ENCODE measurements around the gene MYOM3. TPM values are rescaled to one million over a fixed set of nuclear protein-coding genes. Genes with fewer than 3 reads are reported as not detected.

Gene MYOM3
- total RNA-seq, 2 donors from 2014 or later: 2.3 to 4.3 TPM

DNA sequence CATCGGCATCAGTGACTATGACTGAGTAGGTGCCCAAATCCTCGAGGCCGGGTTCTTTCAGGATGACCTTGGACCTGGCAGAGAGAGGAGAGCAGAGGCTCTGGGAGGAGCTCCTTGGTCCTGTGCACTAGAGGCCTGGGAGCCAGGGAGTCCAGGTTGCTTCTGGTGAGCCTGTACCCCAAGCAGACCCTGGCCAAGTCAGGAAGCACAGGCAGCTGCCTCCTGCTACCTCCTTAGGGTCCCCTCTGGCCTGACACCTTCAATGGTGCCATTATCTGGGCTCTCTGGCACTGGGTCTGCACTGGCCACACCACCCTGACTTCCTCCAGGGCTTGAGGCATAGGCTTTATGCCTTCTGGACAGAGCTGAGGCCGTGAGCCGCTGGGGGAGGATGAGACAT is 37.7 kb downstream of the MYOM3 start:
- DNase-seq (no peak), ATAC-seq (no peak)
- Histone ChIP-seq H3K4me3 (no peak overlapping the region), H3K27me3 (no peaks in the 10 kb centered on the region), H3K27ac (no peak overlapping the region), H3K9me3 (no peaks in the 10 kb centered on the region), H3K4me1 (peaks cover 7% of the 10 kb centered on the region), H3K36me3 (replicated peaks in 1 of 2; ENCODE audit: insufficient read depth in 1 of 2, low read depth in 2 of 2) (no peaks in the 10 kb centered on the region)
- no peak for TF ChIP-seq POLR2A (IDR thresholded peaks at IDR 0.05)
- no peak for TF ChIP-seq CTCF (IDR thresholded peaks at IDR 0.05)
- WGBS, 2 donors: 72 to 100% methylated on average over 2 to 5 of the region's 5 CpGs
- intact Hi-C loops (cut with DNase I): loop anchor here (5.0 to 10.0 kb wide), 3 partner anchors 38 to 311 kb away; partner anchors contain the start of gene MYOM3

DNA sequence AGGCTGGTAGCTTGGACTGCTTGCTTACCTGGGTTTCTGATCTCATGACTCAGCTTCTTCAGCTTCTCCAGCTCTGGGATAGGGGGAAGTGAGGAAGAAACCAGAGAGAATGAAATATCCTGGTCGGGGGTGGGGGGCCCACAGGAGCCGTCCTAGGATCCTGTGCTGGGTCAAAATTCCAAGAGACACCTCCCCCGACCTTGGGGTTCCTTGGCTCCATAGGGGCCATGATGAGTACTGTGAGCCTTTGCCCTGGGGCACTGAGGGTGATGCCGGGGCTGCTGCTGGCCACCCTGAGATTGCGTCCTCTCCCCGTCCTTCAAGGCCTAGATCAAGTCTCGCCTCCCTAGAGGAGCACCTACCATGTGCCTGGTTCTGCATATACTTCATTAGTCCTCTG is 40.0 kb downstream of the MYOM3 start:
- Histone ChIP-seq H3K9me3 (no peaks in the 10 kb centered on the region), H3K27ac (no peak overlapping the region), H3K36me3 (replicated peaks in 1 of 2; ENCODE audit: insufficient read depth in 1 of 2, low read depth in 2 of 2) (no peaks in the 10 kb centered on the region), H3K27me3 (no peaks in the 10 kb centered on the region), H3K4me3 (no peak overlapping the region), H3K4me1 (peaks cover 14% of the 10 kb centered on the region)
- TF ChIP-seq POLR2A (IDR thresholded peaks at IDR 0.05): no peak
- TF ChIP-seq CTCF (IDR thresholded peaks at IDR 0.05): no peak
- intact Hi-C loops (cut with DNase I): loop anchor here (5.0 to 10.0 kb wide), 3 partner anchors 40 to 313 kb away; partner anchors contain the start of gene MYOM3
- no peak for ATAC-seq
- no peak for DNase-seq
- WGBS, 2 donors: 76 to 82% methylated on average over 5 to 7 of the region's 7 CpGs

GRCh38 chr1:24070821-24071393 is 41.0 kb downstream of the MYOM3 start:
- H3K27me3 ChIP-seq: no peaks in the 10 kb centered on the region
- H3K9me3 ChIP-seq: no peaks in the 10 kb centered on the region
- WGBS, 2 donors: 21 to 29% methylated on average over 14 to 15 of the region's 15 CpGs
- no peaks in the 10 kb centered on the region for H3K36me3 ChIP-seq (replicated peaks in 1 of 2; ENCODE audit: insufficient read depth in 1 of 2, low read depth in 2 of 2)
- ATAC-seq (peak; percentile 85), DNase-seq (peak; percentile 84 to 87 (median 84))
- peak; percentile 76 to 97 (median 93) for TF ChIP-seq CTCF (IDR thresholded peaks at IDR 0.05)
- TF ChIP-seq POLR2A (IDR thresholded peaks at IDR 0.05): no peak
- intact Hi-C loops (cut with DNase I): loop anchor here (5.0 to 10.0 kb wide), 3 partner anchors 41 to 314 kb away; partner anchors contain the start of gene MYOM3
- no peak overlapping the region for H3K4me3 ChIP-seq
- peaks cover 18% of the 10 kb centered on the region for H3K4me1 ChIP-seq
- H3K27ac ChIP-seq: no peak overlapping the region

DNA sequence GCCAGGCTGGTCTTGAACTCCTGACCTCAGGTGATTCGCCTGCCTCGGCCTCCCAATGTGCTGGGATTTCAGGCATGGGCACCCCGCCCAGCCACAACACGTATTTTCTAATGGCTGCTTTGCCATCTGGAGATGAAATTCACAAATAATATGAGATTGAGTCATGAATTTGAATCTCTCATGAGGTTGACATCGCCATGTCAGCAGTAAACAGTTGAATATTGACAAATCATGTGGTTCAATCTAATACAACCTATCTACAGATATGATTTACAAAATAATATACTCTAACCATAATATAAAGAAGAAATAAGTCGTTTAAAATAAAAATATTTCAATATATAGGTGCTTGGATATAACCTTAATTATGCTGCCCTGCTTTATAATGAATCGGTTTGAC is 42.1 kb downstream of the MYOM3 start:
- intact Hi-C loops (cut with DNase I): loop anchor here (5.0 to 10.0 kb wide), 3 partner anchors 42 to 315 kb away; partner anchors contain the start of gene MYOM3
- Histone ChIP-seq H3K4me1 (peaks cover 18% of the 10 kb centered on the region), H3K9me3 (no peaks in the 10 kb centered on the region), H3K27ac (no peak overlapping the region), H3K4me3 (no peak overlapping the region), H3K36me3 (replicated peaks in 1 of 2; ENCODE audit: insufficient read depth in 1 of 2, low read depth in 2 of 2) (no peaks in the 10 kb centered on the region), H3K27me3 (no peaks in the 10 kb centered on the region)
- ATAC-seq (no peak), DNase-seq (no peak)
- no peak for TF ChIP-seq POLR2A (IDR thresholded peaks at IDR 0.05)
- TF ChIP-seq CTCF (IDR thresholded peaks at IDR 0.05): no peak
- 55 to 67% methylated on average over 7 of the region's 7 CpGs for WGBS, 2 donors

- Histone ChIP-seq H3K4me3 (no peak overlapping the region), H3K36me3 (replicated peaks in 1 of 2; ENCODE audit: insufficient read depth in 1 of 2, low read depth in 2 of 2) (no peaks in the 10 kb centered on the region), H3K9me3 (no peaks in the 10 kb centered on the region), H3K27me3 (no peaks in the 10 kb centered on the region), H3K27ac (no peak overlapping the region), H3K4me1 (peaks cover 18% of the 10 kb centered on the region)
- TF ChIP-seq POLR2A (IDR thresholded peaks at IDR 0.05) (no peak), CTCF (IDR thresholded peaks at IDR 0.05) (no peak)
- WGBS, 2 donors: 79 to 88% methylated on average over 9 to 11 of the region's 12 CpGs
- intact Hi-C loops (cut with DNase I): no loop called here
- DNase-seq (no peak), ATAC-seq (no peak)
These were observed 44.0 kb downstream of the MYOM3 start for GRCh38 chr1:24067978-24068377.

All from body of pancreas (tissue), 4 donors.